HG03558 (cell line): ENCODE measurements around the gene CADPS2.
"Not testable (repeated sequence)": the region's sequence is repeated elsewhere in the genome, so short reads cannot be mapped to it uniquely, and the experiment has no call there.

ENCODE experiments used
- ATAC-seq: cut with Tn5 transposase; IDR thresholded peaks from one replicate; pipeline ENCODE4 v1.9.1; 2021; ENCODE audit warnings: moderate number of reproducible peaks; ENCODE audit not compliant: unreplicated experiment; ENCODE audit errors: extremely low read depth

Gene CADPS2

DNA sequence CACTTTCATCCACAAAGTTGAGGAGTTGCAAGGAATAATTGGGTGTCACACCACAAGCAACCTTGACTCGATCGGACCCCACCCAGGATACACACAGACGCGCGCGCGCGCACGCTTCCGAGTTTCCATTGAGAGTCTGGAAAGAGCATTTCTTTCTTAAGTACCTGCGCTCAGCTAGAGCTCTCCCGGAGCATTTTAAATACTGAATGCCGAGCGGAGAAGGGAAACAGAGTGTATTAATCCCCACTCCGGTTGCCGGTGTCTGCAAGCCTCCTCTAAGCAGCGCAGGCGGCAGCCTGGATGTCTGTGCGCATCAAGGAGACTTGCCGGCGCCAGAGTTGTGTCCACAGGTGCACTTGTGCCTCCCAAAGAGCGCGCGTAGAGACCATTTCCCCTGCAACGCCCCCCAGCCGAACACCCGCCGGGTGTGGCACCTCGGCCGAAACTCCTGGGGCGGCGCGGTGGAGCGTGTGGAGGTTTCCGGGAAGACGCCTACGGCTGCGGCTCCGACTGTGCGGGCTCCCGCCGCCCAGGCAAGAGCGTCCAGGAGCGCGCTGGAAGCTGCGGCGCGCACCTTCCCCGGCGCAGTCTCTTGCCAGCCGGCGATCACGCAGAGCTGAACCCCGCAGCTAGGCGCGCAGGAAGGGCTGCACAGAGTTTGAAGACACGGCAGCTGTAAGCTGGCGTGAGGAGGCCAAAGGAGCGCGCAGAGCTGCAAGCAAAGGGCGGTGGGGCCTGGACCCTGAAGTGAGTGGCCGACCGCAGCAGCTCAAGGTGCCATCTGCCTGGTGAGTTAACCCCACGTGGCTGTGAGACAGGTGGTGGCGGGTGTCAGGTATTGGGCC lies 580.6 kb downstream of the CADPS2 start:
- no peak for ATAC-seq

GRCh38 chr7:122304996-122305421 lies 581.3 kb downstream of the CADPS2 start:
- ATAC-seq: no peak

DNA sequence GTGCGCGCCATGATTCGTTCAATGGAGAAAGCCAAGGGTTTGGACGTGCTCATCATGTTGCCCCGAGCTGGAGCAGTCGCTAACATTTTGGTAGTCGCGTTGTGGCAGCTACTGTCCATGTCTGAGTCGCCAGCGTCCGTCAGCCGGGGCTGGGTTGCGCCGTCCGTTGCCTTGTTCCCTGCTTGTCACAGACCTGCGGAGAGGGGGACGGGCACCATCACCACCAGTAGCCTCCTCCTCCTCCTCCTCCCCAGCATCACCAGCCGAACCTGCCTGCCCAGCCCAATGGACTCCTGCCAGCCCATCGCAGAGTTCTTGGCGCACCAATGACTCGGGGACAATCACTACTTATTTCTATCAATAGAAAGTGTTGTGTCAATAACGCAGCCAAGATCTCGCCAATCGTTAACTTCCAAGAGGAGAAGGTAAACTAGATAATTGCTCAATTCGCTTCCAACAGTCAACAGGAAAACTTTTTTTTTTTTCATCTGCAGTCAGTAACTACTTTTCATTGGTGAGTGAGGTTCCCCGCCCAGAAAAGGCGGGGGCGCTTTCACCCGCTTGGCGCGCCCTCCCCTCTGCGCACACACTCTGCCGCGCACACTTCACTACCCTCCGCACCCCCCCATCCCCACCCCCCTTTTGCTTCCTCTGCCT lies 581.8 kb downstream of the CADPS2 start, which contains the start of gene FEZF1:
Gene FEZF1, minus strand, starts transcription at position 432 of the 657 bp plus-strand sequence. Its CDS starts 313 bp downstream, at position 119.
- no peak for ATAC-seq

- ATAC-seq: no peak
Observed at GRCh38 chr7:122303531-122304318, 582.5 kb downstream of the CADPS2 start.

DNA sequence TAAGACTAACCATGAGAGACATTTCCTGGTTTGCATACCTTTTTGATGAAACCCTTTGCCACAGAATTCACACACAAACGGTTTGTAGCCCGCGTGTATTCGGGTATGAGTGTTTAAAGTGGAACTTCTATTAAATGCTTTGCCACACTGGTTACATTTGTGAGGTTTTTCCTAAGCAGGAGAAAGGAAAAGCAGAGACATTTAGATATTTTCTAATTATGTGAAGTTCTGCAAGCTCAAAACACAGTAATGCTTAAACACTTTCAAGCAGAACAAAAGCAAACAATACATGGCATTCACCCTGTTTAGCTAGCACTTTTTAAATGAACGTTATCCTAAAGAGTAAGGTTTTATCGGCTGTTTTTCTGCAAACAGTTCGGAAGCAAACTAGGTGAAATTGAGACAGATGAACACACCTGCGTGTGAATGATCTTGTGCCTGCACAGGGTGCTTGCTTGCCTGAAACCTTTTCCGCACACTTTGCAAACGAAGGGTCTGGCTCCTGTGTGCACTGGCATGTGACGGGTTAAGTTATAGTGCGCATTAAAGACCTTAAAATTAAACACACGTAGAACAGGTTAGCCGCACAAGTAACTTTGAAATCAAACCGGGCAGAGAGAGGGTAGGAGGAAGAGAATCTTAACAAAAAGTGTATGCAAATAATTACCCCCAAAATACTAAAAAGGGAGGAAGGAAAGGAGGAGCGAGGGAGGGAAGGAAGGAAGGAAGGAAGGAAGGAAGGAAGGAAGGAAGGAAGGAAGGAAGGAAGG lies 583.3 kb downstream of the CADPS2 start:
- ATAC-seq: no peak

DNA sequence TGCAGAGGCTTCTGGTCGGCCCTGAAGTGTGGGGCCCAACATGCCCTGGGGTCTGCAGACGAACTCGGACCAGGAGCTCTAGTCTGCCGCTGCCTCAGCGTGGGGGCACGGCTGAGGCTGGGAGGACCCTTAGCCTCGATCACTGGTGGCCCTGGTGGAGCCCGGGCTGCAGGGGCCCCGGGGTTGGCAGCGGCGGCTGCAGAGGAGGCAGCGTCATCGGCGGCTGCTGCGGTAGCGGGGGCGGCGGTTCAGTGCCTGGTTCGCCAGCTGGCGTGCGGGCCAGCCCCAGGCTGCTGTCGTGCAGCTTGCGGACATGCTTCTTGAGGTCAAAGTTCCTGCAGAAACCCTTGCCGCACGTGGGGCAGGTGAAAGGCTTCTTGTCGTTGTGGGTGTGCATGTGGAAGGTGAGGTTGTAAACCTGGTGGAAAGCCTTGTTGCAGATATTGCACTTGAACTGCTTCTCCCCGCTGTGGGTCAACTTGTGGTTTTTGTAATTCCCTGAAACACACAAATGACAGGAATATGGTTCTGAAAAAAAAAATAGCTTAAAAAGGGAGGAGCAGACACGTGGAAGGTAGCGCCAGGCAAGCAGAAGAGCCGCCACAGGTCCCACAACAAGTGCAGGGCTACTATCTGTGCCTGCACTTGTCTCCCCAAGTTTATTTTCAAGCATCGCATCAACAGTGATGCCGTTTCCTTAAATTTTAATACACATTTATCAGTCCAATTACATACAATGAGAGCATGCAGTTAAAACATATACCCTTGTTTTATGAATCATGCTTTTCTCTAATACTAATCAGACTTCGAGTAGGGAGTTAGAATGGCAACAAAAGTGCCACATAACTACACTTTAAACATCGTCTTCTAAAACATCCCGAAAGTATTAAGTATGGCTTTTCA lies 584.2 kb downstream of the CADPS2 start:
- no peak for ATAC-seq

GRCh38 chr7:122300956-122301833 lies 585.1 kb downstream of the CADPS2 start:
- no peak for ATAC-seq

GRCh38 chr7:122300211-122300932 lies 585.9 kb downstream of the CADPS2 start:
- ATAC-seq: no peak

DNA sequence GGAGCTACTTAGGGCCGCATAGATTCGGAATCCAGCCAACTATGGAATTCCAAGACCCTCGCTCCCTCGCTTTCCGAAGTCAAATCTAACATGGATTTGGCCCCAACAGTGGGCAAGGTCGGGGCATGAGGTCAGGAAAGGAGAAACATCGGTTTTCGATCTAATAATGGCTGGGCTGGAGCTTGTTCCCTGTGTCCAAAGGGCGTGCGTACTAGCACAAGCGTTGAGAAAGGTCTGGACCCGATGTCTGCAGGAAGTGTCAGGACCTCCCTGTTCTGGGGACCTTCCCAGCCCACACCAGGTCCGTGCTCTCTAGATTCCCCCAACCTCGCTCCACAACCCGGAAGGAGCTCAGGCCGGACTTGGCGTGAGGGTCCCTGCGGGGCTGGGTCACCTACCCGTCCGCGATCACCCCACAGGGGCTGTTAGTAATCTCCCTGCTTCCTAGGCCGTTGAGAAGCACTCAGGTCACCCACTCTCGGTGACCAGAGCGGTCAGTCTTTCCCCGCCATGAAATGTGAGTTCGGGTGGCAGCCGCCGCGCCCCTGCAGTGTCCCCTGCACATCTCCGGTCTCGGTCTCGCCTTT lies 586.5 kb downstream of the CADPS2 start:
- ATAC-seq: no peak

GRCh38 chr7:122298618-122299017 lies 587.6 kb downstream of the CADPS2 start:
- no peak for ATAC-seq

- no peak for ATAC-seq
Observed at GRCh38 chr7:122298131-122298530, 588.1 kb downstream of the CADPS2 start.

DNA sequence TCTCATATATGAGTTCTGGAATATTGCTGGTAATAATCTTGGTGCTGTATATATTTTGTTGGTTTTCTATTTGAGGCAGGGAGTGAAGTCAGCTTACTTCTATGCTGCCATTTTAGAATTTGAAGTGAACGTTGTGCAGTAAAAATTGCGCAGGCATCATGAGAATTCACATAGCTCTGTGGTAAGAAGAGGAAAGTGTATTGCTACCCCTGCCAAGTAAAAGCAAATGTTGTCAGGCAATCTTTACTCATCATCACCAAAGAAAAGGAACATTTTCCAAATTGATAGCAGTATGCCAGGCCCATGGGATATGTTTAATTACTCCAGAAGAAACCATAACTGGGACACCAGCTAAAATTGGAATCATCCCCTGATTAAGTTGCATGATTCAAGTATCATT lies 595.1 kb downstream of the CADPS2 start:
- no peak for ATAC-seq

DNA sequence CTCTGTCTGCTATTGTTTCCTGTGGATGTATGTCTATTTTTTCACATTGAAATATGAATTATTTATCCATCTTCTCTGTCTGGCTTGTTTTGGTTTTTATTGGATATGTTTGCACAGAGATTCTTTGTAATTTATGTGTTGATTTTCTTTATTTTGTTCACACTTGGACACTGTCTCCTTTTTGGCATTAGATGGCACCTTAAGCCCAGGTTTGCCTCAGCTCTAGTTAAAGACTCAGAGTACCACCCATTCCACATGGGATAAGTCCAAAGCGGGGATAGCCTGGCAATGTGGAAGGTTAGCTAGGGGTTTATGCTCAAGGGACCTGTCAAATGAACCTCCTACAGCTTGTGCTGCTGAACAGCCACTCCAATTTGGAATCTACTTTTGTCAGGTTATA lies 595.8 kb downstream of the CADPS2 start:
- no peak for ATAC-seq

DNA sequence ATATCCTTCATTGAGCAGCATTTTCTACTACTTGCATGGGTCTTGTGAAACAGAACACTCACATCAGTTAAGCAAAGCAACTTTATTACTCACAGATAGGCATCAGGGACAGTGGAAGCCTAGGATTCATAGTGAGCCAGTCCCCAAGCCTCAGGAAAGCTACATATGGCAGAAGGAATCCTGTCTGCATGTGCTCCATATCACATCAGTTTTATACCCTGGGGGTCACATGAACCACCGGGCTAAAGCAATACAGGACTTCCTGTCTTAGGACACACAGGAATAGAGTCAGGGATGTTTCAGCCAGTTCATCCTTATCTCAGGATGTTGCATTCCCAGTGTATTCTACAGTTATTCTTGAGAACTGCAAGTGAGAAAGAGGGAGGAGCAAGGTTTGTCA lies 596.8 kb downstream of the CADPS2 start:
- no peak for ATAC-seq

DNA sequence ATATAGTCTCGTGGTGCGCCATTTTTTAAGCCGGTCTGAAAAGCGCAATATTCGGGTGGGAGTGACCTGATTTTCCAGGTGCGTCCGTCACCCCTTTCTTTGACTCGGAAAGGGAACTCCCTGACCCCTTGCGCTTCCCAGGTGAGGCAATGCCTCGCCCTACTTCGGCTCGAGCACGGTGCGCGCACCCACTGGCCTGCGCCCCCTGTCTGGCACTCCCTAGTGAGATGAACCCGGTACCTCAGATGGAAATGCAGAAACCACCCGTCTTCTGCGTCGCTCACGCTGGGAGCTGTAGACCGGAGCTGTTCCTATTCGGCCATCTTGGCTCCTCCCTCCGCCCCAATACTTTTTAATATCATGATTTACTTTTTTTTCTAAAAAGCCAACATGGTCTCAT lies 601.7 kb downstream of the CADPS2 start:
- ATAC-seq: not testable (repeated sequence)

DNA sequence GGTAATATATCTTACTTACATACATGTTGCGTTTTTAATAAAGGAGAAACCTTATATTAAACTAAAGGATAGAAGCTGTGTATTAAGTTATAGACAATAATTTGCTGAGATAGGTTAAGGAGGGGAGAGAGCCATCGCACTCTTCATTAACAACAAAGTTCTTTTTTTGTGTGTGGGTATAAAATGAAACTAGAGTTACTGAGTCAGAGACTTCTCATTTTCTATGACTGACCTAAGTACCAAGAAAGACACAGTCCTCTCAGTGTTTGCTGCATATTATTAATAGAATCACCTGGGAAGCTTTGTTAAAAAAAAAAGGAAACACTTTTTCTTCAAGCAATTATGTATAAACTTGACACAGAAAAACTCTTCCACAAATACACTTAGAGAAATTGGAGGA lies 613.1 kb downstream of the CADPS2 start:
- ATAC-seq: peak; percentile 46

GRCh38 chr7:122269241-122269640 lies 617.0 kb downstream of the CADPS2 start:
- ATAC-seq: no peak
